ENCODE data around the gene ZNRF3. TPM values are rescaled to one million over a fixed set of nuclear protein-coding genes. Genes with fewer than 3 reads are reported as not detected.
"Not testable (repeated sequence)": the region's sequence is repeated elsewhere in the genome, so short reads cannot be mapped to it uniquely, and the experiment has no call there.

ZNRF3 gene
- total and polyA plus RNA-seq, 5 experiments from 2014 or later = 0.08 to 0.69 (median 0.34) TPM; not detected in 1

GRCh38 chr22:28903080-28903479 lies 19.7 kb downstream of the ZNRF3 start:
- Mint-ChIP-seq H3K9me3 (no peaks in the 10 kb centered on the region), H3K27ac (no peak overlapping the region), H3K36me3 (no peaks in the 10 kb centered on the region), H3K4me1 (peaks cover 9 to 20% (median 19%) of the 10 kb centered on the region in 4 donors), H3K4me3 (no peak overlapping the region), H3K27me3 (peaks cover 3 to 31% (median 18%) of the 10 kb centered on the region in 5 donors)
- POLR2A ChIA-PET = no interaction called here
- ATAC-seq = no peak
- DNase-seq = no peak

GRCh38 chr22:28903729-28904128 lies 20.4 kb downstream of the ZNRF3 start:
- ATAC-seq (no peak), DNase-seq (no peak)
- Mint-ChIP-seq H3K4me1 (peaks cover 9 to 17% (median 16%) of the 10 kb centered on the region in 4 donors), H3K27ac (peak overlapping the region in 1 of 10 donors; percentile 79), H3K4me3 (no peak overlapping the region), H3K27me3 (peaks cover 3 to 38% (median 18%) of the 10 kb centered on the region in 5 donors), H3K9me3 (no peaks in the 10 kb centered on the region), H3K36me3 (no peaks in the 10 kb centered on the region)
- POLR2A ChIA-PET = no interaction called here

GRCh38 chr22:28904211-28904896 lies 21.0 kb downstream of the ZNRF3 start:
- Mint-ChIP-seq H3K27me3 (peaks cover 3 to 41% (median 15%) of the 10 kb centered on the region in 5 donors), H3K4me3 (no peak overlapping the region), H3K27ac (no peak overlapping the region), H3K4me1 (peaks cover 5 to 11% (median 10%) of the 10 kb centered on the region in 4 donors), H3K36me3 (no peaks in the 10 kb centered on the region), H3K9me3 (no peaks in the 10 kb centered on the region)
- POLR2A ChIA-PET = interaction anchor here (1.3 kb wide), 1 partner anchor 9 kb away, joined by 3 read pairs; no protein-coding TSS in a partner anchor
- no peak for DNase-seq
- ATAC-seq = no peak

- no peak overlapping the region for H3K4me3 Mint-ChIP-seq
- POLR2A ChIA-PET = interaction anchor here (1.3 kb wide), 1 partner anchor 10 kb away, joined by 3 read pairs; no protein-coding TSS in a partner anchor
- DNase-seq (no peak), ATAC-seq (no peak)
- no peaks in the 10 kb centered on the region for H3K36me3 Mint-ChIP-seq
- H3K27ac Mint-ChIP-seq = no peak overlapping the region
- H3K27me3 Mint-ChIP-seq = peaks cover 3 to 44% (median 10%) of the 10 kb centered on the region in 5 donors
- peaks cover 0 to 1% (median under 1%) of the 10 kb centered on the region in 4 donors for H3K4me1 Mint-ChIP-seq
- no peaks in the 10 kb centered on the region for H3K9me3 Mint-ChIP-seq
These were observed 22.0 kb downstream of the ZNRF3 start for GRCh38 chr22:28905256-28905832.

DNA sequence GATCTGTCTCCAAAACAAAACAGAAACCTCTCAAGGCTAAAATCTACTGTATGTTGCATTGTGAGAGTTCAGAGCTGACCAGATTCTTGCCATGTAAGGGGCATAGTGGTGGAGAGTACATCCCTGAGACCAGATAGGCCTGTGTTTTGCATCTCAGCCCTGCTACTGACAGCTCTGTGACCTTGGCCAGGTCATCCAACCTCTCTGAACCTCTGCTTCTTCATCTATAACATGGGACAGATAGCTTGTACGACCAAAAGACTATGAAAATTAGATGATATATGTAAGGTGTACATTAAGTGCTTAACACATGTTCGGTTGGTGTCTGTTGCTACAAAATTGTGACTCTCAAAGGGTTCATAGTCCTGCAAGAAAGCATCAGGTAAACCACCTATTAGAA lies 22.9 kb downstream of the ZNRF3 start:
- Mint-ChIP-seq H3K4me1 (peaks cover 0 to 3% (median 0%) of the 10 kb centered on the region in 4 donors), H3K9me3 (no peaks in the 10 kb centered on the region), H3K36me3 (no peaks in the 10 kb centered on the region), H3K27me3 (peaks cover 7 to 54% (median 13%) of the 10 kb centered on the region in 5 donors), H3K27ac (no peak overlapping the region), H3K4me3 (no peak overlapping the region)
- POLR2A ChIA-PET = no interaction called here
- no peak for ATAC-seq
- no peak for DNase-seq

DNA sequence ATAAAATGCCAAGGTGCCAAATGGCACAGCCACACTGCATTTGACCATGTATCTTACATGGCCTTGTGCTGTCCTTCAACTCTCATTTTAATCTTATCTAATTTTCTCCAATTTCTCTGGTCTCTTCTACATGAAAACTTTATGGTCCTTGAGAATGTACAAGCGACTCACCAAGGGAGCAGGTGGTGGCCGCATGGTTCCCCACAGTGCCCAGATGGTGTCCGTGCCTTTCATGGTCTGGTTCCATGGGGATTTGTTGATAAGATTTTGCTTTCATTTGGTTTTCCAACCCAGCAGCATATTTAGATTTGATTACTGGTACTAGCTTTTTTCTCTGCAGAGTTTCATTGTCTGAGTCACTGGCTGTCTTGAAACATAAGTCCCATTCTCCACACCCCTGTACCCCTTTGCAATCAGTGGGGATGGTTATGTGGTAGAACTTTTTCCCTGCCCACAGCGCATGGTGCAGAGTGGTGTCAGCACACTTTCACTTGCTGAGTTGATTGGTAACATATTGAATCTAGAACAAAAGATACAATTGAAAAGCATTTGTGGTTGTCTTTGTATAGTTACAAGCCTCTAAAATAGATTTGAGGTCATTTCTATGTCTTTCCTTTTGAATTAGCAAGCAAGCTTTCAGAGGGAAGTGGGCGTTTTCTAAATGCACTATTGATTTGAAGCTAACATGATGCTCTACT lies 24.1 kb downstream of the ZNRF3 start:
- Mint-ChIP-seq H3K27me3 (peaks cover 9 to 54% (median 13%) of the 10 kb centered on the region in 5 donors), H3K27ac (no peak overlapping the region), H3K9me3 (no peaks in the 10 kb centered on the region), H3K4me3 (no peak overlapping the region), H3K36me3 (no peaks in the 10 kb centered on the region), H3K4me1 (peaks cover 0 to 3% (median 0%) of the 10 kb centered on the region in 4 donors)
- DNase-seq = no peak
- ATAC-seq = no peak
- POLR2A ChIA-PET = no interaction called here

- DNase-seq, H3K4me3 Mint-ChIP-seq, H3K9me3 Mint-ChIP-seq, H3K4me1 Mint-ChIP-seq, H3K36me3 Mint-ChIP-seq, POLR2A ChIA-PET, ATAC-seq, H3K27ac Mint-ChIP-seq: not testable (repeated sequence)
- peaks cover 9 to 65% (median 13%) of the 10 kb centered on the region in 5 donors for H3K27me3 Mint-ChIP-seq
These were observed 25.4 kb downstream of the ZNRF3 start for GRCh38 chr22:28908810-28909209.

GRCh38 chr22:28909375-28909774 lies 26.0 kb downstream of the ZNRF3 start:
- POLR2A ChIA-PET = no interaction called here
- peaks cover 8 to 65% (median 13%) of the 10 kb centered on the region in 5 donors for H3K27me3 Mint-ChIP-seq
- DNase-seq (no peak), ATAC-seq (no peak)
- H3K4me1 Mint-ChIP-seq = peaks cover 0 to 3% (median 0%) of the 10 kb centered on the region in 4 donors
- H3K4me3 Mint-ChIP-seq = no peak overlapping the region
- H3K36me3 Mint-ChIP-seq = peaks cover 0 to 2% (median 0%) of the 10 kb centered on the region in 3 donors
- no peak overlapping the region for H3K27ac Mint-ChIP-seq
- H3K9me3 Mint-ChIP-seq = no peaks in the 10 kb centered on the region

GRCh38 chr22:28910569-28911303 lies 27.4 kb downstream of the ZNRF3 start:
- no peaks in the 10 kb centered on the region for H3K9me3 Mint-ChIP-seq
- DNase-seq (no peak), ATAC-seq (no peak)
- H3K4me3 Mint-ChIP-seq = no peak overlapping the region
- peaks cover 4 to 57% (median 18%) of the 10 kb centered on the region in 5 donors for H3K27me3 Mint-ChIP-seq
- peaks cover 0 to 2% (median 0%) of the 10 kb centered on the region in 3 donors for H3K36me3 Mint-ChIP-seq
- peaks cover 0 to 3% (median 0%) of the 10 kb centered on the region in 4 donors for H3K4me1 Mint-ChIP-seq
- no peak overlapping the region for H3K27ac Mint-ChIP-seq
- POLR2A ChIA-PET = no interaction called here

GRCh38 chr22:28911304-28911690 lies 27.9 kb downstream of the ZNRF3 start:
- Mint-ChIP-seq H3K9me3 (no peaks in the 10 kb centered on the region), H3K27ac (no peak overlapping the region), H3K27me3 (peaks cover 4 to 54% (median 19%) of the 10 kb centered on the region in 5 donors), H3K4me1 (peaks cover 0 to 3% (median 0%) of the 10 kb centered on the region in 4 donors), H3K4me3 (no peak overlapping the region), H3K36me3 (peaks cover 0 to 2% (median 0%) of the 10 kb centered on the region in 3 donors)
- ATAC-seq (no peak), DNase-seq (no peak)
- POLR2A ChIA-PET = no interaction called here

DNA sequence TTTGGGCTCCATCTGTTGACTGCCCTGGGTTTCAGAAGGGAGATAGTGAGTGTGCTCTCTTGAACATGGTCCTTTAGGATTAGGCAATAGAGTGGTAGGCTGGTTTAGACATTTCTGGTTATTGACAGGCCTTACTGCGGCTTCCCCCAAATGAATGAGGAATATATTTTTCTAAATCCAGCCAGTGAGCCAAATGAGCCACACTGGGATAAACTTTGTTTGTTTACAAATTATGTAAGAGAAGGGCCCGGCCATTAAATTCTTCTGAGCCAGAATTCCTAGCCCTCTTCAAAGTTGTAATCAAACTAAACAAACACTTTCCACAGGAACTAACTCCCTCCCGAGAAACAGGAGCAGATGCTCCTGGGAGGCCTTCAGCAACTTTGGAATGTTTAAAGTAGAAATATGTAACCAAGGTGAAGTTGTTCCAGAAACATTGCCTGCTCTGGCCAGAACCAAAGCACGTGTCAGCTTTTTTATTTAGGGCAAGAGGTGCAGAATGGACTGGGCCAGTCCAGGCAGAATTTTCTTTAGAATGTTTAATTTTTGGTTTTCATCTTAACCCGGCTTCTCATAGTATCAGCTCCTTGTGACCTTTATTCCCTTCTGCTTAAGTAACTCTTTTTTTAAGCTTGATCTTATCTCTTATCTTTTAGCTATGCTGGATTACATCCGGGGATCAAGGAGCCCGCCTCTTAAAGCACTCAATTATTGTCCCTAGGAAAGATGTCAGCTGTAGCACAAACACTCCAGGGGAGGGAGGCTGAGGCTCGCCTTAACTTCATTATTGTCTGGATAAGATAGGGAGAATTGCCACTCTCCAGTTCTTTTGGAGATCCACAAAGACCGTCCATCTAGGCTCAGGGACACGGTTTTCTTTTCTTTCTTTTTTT lies 28.7 kb downstream of the ZNRF3 start:
- Mint-ChIP-seq H3K27me3 (peaks cover 4 to 54% (median 22%) of the 10 kb centered on the region in 5 donors), H3K27ac (no peak overlapping the region), H3K36me3 (peaks cover 0 to 2% (median 0%) of the 10 kb centered on the region in 3 donors), H3K9me3 (no peaks in the 10 kb centered on the region), H3K4me3 (no peak overlapping the region), H3K4me1 (peaks cover 0 to 3% (median 0%) of the 10 kb centered on the region in 4 donors)
- POLR2A ChIA-PET = no interaction called here
- ATAC-seq (no peak), DNase-seq (no peak)

DNA sequence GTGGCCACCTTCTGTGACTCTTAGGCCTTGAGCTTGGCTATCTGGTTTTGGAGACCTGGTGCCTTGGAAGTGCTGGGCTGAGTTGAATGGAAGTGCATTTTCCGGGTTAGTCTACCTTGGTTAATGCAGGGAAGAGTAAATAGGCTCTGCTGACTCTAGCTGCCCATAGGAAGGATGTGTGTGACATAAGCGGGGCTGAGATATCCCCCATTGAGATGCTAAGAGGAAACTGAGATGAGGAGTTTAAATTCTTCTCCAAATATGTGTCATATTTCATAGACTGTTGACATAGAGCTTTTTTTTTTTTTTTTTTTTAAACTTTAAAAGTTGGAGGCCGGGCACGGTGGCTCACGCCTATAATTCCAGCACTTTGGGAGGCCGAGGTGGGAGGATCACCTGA lies 30.8 kb downstream of the ZNRF3 start:
- peaks cover 4 to 56% (median 20%) of the 10 kb centered on the region in 5 donors for H3K27me3 Mint-ChIP-seq

More for the DNA sequence above, 30.8 kb downstream of the ZNRF3 start:
- ATAC-seq = no peak
- POLR2A ChIA-PET = no interaction called here
- Mint-ChIP-seq H3K27ac (no peak overlapping the region), H3K4me3 (no peak overlapping the region), H3K9me3 (no peaks in the 10 kb centered on the region), H3K4me1 (peaks cover 0 to 4% (median 0%) of the 10 kb centered on the region in 4 donors), H3K36me3 (peaks cover 0 to 2% (median 0%) of the 10 kb centered on the region in 3 donors)
- no peak for DNase-seq
